Mammary epithelial cell (primary cell): ENCODE measurements around the gene APOBEC3G.

ENCODE experiments used
- EZH2 ChIP-seq: IDR thresholded peaks from 2 replicates; pipeline ENCODE4 v1.6.1; 2012; ENCODE audit warnings: low read length, inconsistent platforms, borderline replicate concordance
- TF ChIP-seq, protein P1 (sequence below), 2 donors: IDR thresholded peaks in 1 of 2; conservative IDR thresholded peaks in 1 of 2; 2 replicates each; pipeline ENCODE4 v1.5.1; 2011 to 2012; ENCODE audit warnings: inconsistent platforms in 2 of 2, low read length in 2 of 2, mild to moderate bottlenecking in 2 of 2, control low read depth in 1 of 2, low read depth in 1 of 2; ENCODE audit not compliant: insufficient read depth in 1 of 2; ENCODE audit errors: extremely low read depth in 1 of 2

- TF ChIP-seq, protein P1, sequence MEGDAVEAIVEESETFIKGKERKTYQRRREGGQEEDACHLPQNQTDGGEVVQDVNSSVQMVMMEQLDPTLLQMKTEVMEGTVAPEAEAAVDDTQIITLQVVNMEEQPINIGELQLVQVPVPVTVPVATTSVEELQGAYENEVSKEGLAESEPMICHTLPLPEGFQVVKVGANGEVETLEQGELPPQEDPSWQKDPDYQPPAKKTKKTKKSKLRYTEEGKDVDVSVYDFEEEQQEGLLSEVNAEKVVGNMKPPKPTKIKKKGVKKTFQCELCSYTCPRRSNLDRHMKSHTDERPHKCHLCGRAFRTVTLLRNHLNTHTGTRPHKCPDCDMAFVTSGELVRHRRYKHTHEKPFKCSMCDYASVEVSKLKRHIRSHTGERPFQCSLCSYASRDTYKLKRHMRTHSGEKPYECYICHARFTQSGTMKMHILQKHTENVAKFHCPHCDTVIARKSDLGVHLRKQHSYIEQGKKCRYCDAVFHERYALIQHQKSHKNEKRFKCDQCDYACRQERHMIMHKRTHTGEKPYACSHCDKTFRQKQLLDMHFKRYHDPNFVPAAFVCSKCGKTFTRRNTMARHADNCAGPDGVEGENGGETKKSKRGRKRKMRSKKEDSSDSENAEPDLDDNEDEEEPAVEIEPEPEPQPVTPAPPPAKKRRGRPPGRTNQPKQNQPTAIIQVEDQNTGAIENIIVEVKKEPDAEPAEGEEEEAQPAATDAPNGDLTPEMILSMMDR (conservative IDR thresholded peaks at IDR 0.05 in 1 of 2, IDR thresholded peaks at IDR 0.05 in 1 of 2; ENCODE audit: extremely low read depth in 1 of 2, insufficient read depth in 1 of 2, low read depth in 1 of 2, low read length in 2 of 2), result no peak
- no peak for TF ChIP-seq EZH2
These were observed 26.4 kb downstream of the APOBEC3G start for GRCh38 chr22:39103431-39103830.
